Measurements from ENCODE around the gene HOMER2.

Gene HOMER2

GRCh38 chr15:82964890-82965289 is 12.4 kb upstream of the HOMER2 start:
- no peak for DNase-seq (ENCODE audit: low read depth)
- no peak for TF ChIP-seq CTCF (conservative IDR thresholded peaks at IDR 0.05; ENCODE audit: low read depth, low read length)
- H3K4me3 ChIP-seq (ENCODE audit: low read depth, low read length) = no peak overlapping the region

GRCh38 chr15:82963471-82964341 is 11.2 kb upstream of the HOMER2 start:
- no peak for TF ChIP-seq CTCF (conservative IDR thresholded peaks at IDR 0.05; ENCODE audit: low read depth, low read length)
- H3K4me3 ChIP-seq (ENCODE audit: low read depth, low read length) = no peak overlapping the region
- DNase-seq (ENCODE audit: low read depth) = no peak

GRCh38 chr15:82960766-82961165 is 8.2 kb upstream of the HOMER2 start:
- DNase-seq (ENCODE audit: low read depth) = no peak
- no peak overlapping the region for H3K4me3 ChIP-seq (ENCODE audit: low read depth, low read length)
- no peak for TF ChIP-seq CTCF (conservative IDR thresholded peaks at IDR 0.05; ENCODE audit: low read depth, low read length)

- TF ChIP-seq CTCF (conservative IDR thresholded peaks at IDR 0.05; ENCODE audit: low read depth, low read length) = no peak
- DNase-seq (ENCODE audit: low read depth) = no peak
- H3K4me3 ChIP-seq (ENCODE audit: low read depth, low read length) = no peak overlapping the region
These were observed 6.9 kb upstream of the HOMER2 start for GRCh38 chr15:82959423-82959822.

- no peak for DNase-seq (ENCODE audit: low read depth)
- TF ChIP-seq CTCF (conservative IDR thresholded peaks at IDR 0.05; ENCODE audit: low read depth, low read length) = no peak
- H3K4me3 ChIP-seq (ENCODE audit: low read depth, low read length) = no peak overlapping the region
These were observed 6.1 kb upstream of the HOMER2 start for GRCh38 chr15:82958638-82959037.

- H3K4me3 ChIP-seq (ENCODE audit: low read depth, low read length) = no peak overlapping the region
- DNase-seq (ENCODE audit: low read depth) = peak; percentile 2
- no peak for TF ChIP-seq CTCF (conservative IDR thresholded peaks at IDR 0.05; ENCODE audit: low read depth, low read length)
These were observed 905 bp downstream of the HOMER2 start for GRCh38 chr15:82951472-82952157.

All from choroid plexus epithelial cell (primary cell).